HCT116 (cell line): ENCODE measurements around the gene SBSN. TPM values are rescaled to one million over a fixed set of nuclear protein-coding genes. Genes with fewer than 3 reads are reported as not detected.

Experiments used
- ATAC-seq: fragments of 200-7000 bp; cut with Tn5 transposase; 2 replicates; pipeline ENCODE4 v1.9.1; 2020; ENCODE audit warnings: mild to moderate bottlenecking, moderate library complexity
- BruUV-seq: library from RNA; stranded (reverse); fragments of 400-500 nt; replicated peaks from 2 replicates; lab custom pipeline; 2021; lab: Mats Ljungman, UMichigan
- CTCF ChIA-PET: fragments of 300-600 bp; sonication (Branson Sonifier 250); formaldehyde crosslinking; loops from one replicate; lab custom pipeline; 2021; ENCODE audit warnings: antibody characterized with exemption; lab: Charles Lee
- POLR2A ChIA-PET: fragments of 300-600, 350-600 bp; sonication (Branson Sonifier 250); formaldehyde crosslinking; loops from one replicate; lab custom pipeline; 2021; ENCODE audit warnings: antibody characterized with exemption; lab: Charles Lee
- RAD21 ChIA-PET, 2 experiments: fragments of 300-600 bp; sonication (Branson Sonifier 250); formaldehyde crosslinking; loops; one replicate each; lab custom pipeline; 2023; ENCODE audit warnings: low total read pairs in 2 of 2; ENCODE audit not compliant: uncharacterized antibody in 2 of 2, unreplicated experiment in 2 of 2, low non-redundant PET in 1 of 2; lab: Charles Lee
- DNase-seq: peaks from one replicate; pipeline ENCODE4 v3.0.0-alpha.2; 2010; ENCODE audit warnings: low read depth, low spot score
- H2AFZ ChIP-seq: fragments of 200-600 bp; shearing (Covaris generic), sonication (generic); 2 replicates; pipeline ENCODE4 v1.6.1; 2017; ENCODE audit warnings: low read depth, mixed run types, mixed read lengths, antibody characterized with exemption, low read length; ENCODE audit not compliant: poor library complexity, severe bottlenecking
- H3K27ac ChIP-seq: 2 replicates; pipeline ENCODE4 v1.5.1; 2012; ENCODE audit warnings: low read depth, low read length
- H3K27me3 ChIP-seq: fragments of 200-600 bp; sonication (generic); 2 replicates; pipeline ENCODE4 v1.6.1; 2016; ENCODE audit warnings: mixed run types, low read length, mixed read lengths; ENCODE audit not compliant: insufficient read depth
- H3K36me3 ChIP-seq, 2 experiments: fragments of 200-500 bp in 1 of 2; fragments of 200-600 bp in 1 of 2; sonication (Bioruptor generic) in 1 of 2; sonication (generic) in 1 of 2; 2 replicates each; pipeline versions ENCODE4 v1.5.1 to v1.6.1; 2014 to 2016; ENCODE audit warnings: low read length in 2 of 2, inconsistent platforms in 1 of 2, mixed read lengths in 1 of 2, mixed run types in 1 of 2; ENCODE audit not compliant: insufficient read depth in 2 of 2, control insufficient read depth in 1 of 2
- H3K4me1 ChIP-seq, 2 experiments: fragments of 200-600 bp in 1 of 2; sonication (generic) in 1 of 2; 2 replicates each; pipeline versions ENCODE4 v1.5.1 to v1.6.1; 2012 to 2017; ENCODE audit warnings: low read length in 2 of 2, inconsistent platforms in 1 of 2, mild to moderate bottlenecking in 1 of 2, mixed read lengths in 1 of 2, mixed run types in 1 of 2, moderate library complexity in 1 of 2; ENCODE audit not compliant: insufficient read depth in 2 of 2, control insufficient read depth in 1 of 2
- H3K4me2 ChIP-seq: fragments of 200-600 bp; sonication (generic); 2 replicates; pipeline ENCODE4 v1.6.1; 2017; ENCODE audit warnings: mixed run types, low read length, mixed read lengths
- H3K4me3 ChIP-seq, 2 experiments: fragments of 200-600 bp in 1 of 2; sonication (generic) in 1 of 2; replicated peaks in 1 of 2; 2 replicates each; pipeline ENCODE4 v1.5.1; 2011 to 2016; ENCODE audit warnings: low read length in 2 of 2, control low read depth in 1 of 2, low read depth in 1 of 2, mild to moderate bottlenecking in 1 of 2, mixed read lengths in 1 of 2, mixed run types in 1 of 2
- H3K79me2 ChIP-seq: fragments of 200-600 bp; sonication (generic); 2 replicates; pipeline ENCODE4 v1.6.1; 2017; ENCODE audit warnings: mild to moderate bottlenecking, mixed run types, low read length, moderate library complexity, mixed read lengths; ENCODE audit not compliant: insufficient read depth
- H3K9ac ChIP-seq: fragments of 200-600 bp; sonication (generic); 2 replicates; pipeline ENCODE4 v1.6.1; 2016; ENCODE audit warnings: low read length, mixed read lengths
- H3K9me2 ChIP-seq: fragments of 200-600 bp; sonication (generic), shearing (Covaris generic); 2 replicates; pipeline ENCODE4 v1.6.1; 2017; ENCODE audit warnings: mixed run types, mild to moderate bottlenecking, moderate library complexity; ENCODE audit not compliant: insufficient read depth
- H3K9me3 ChIP-seq, 2 experiments: fragments of 200-500 bp in 1 of 2; fragments of 200-600 bp in 1 of 2; sonication (Bioruptor generic) in 1 of 2; sonication (generic) in 1 of 2; 2 replicates each; pipeline ENCODE4 v1.6.1; 2014 to 2017; ENCODE audit warnings: low read length in 2 of 2, mixed read lengths in 2 of 2, inconsistent platforms in 1 of 2, low read depth in 1 of 2, mild to moderate bottlenecking in 1 of 2, mixed run types in 1 of 2, moderate library complexity in 1 of 2; ENCODE audit not compliant: control insufficient read depth in 1 of 2, insufficient read depth in 1 of 2
- H4K20me1 ChIP-seq: fragments of 200-600 bp; sonication (generic), shearing (Covaris generic); 2 replicates; pipeline ENCODE4 v1.6.1; 2017; ENCODE audit warnings: mixed run types, mild to moderate bottlenecking, moderate library complexity; ENCODE audit not compliant: insufficient read depth
- CBX3 ChIP-seq: IDR thresholded peaks from 2 replicates; pipeline ENCODE4 v1.6.1; 2012; ENCODE audit warnings: low read depth
- CEBPB ChIP-seq: IDR thresholded peaks from 2 replicates; pipeline ENCODE4 v1.6.1; 2012; ENCODE audit warnings: low read depth
- EGR1 ChIP-seq: IDR thresholded peaks from 2 replicates; pipeline ENCODE4 v1.6.1; 2012; ENCODE audit warnings: low read depth
- ELF1 ChIP-seq: IDR thresholded peaks from 2 replicates; pipeline ENCODE4 v1.6.1; 2012; ENCODE audit warnings: low read depth, borderline replicate concordance
- EZH2 ChIP-seq: fragments of 200-600 bp; sonication (generic); IDR thresholded peaks from 2 replicates; pipeline ENCODE4 v1.6.1; 2017; ENCODE audit warnings: antibody characterized with exemption, mixed run types
- EZH2phosphoT487 ChIP-seq: fragments of 200-600 bp; IDR thresholded peaks from 2 replicates; pipeline ENCODE4 v1.6.1; 2018; ENCODE audit warnings: antibody characterized with exemption, borderline replicate concordance
- FOSL1 ChIP-seq: IDR thresholded peaks from 2 replicates; pipeline ENCODE4 v1.6.1; 2012; ENCODE audit warnings: low read depth
- POLR2A ChIP-seq: IDR thresholded peaks from 2 replicates; pipeline ENCODE4 v1.7.0; 2011; ENCODE audit warnings: borderline replicate concordance; ENCODE audit not compliant: insufficient read depth, insufficient read length; ENCODE audit errors: extremely low read depth
- RAD21 ChIP-seq: IDR thresholded peaks from 2 replicates; pipeline ENCODE4 v1.6.1; 2012; ENCODE audit warnings: low read depth, mild to moderate bottlenecking
- SIN3A ChIP-seq: IDR thresholded peaks from 2 replicates; pipeline ENCODE4 v1.6.1; 2012; ENCODE audit warnings: low read depth
- SP1 ChIP-seq: IDR thresholded peaks from 2 replicates; pipeline ENCODE4 v1.6.1; 2012; ENCODE audit warnings: low read depth
- SRF ChIP-seq: IDR thresholded peaks from 2 replicates; pipeline ENCODE4 v1.6.1; 2012; ENCODE audit warnings: low read depth
- TCF7L2 ChIP-seq: IDR thresholded peaks from 2 replicates; pipeline ENCODE4 v1.7.0; 2011; ENCODE audit warnings: borderline replicate concordance, inconsistent platforms; ENCODE audit not compliant: insufficient read depth, insufficient read length; ENCODE audit errors: extremely low read depth
- YY1 ChIP-seq: IDR thresholded peaks from 2 replicates; pipeline ENCODE4 v1.6.1; 2011; ENCODE audit warnings: low read length, low read depth, moderate library complexity, mild to moderate bottlenecking; ENCODE audit not compliant: insufficient replicate concordance; ENCODE audit errors: extremely low read depth
- ZFX ChIP-seq: fragments of 450-650 bp; IDR thresholded peaks from 2 replicates; pipeline ENCODE4 v1.6.1; 2017
- intact Hi-C: fragments of 100-400 bp; cut with micrococcal nuclease; formaldehyde crosslinking; loops from 2 replicates; pipeline ENCODE4 v1.10.0; 2022
- total RNA-seq: library from RNA; stranded (reverse); gene quantifications from one replicate; pipeline ENCODE4 v1.2.1, GENCODE V29; 2021; ENCODE audit not compliant: unreplicated experiment
- TF ChIP-seq, protein P1 (sequence below): IDR thresholded peaks from 2 replicates; pipeline ENCODE4 v1.6.1; 2012
- TF ChIP-seq, protein P2 (sequence below): IDR thresholded peaks from 2 replicates; pipeline ENCODE4 v1.6.1; 2012; ENCODE audit warnings: low read depth
- TF ChIP-seq, protein P3 (sequence below): IDR thresholded peaks from 2 replicates; pipeline ENCODE4 v1.6.1; 2012
- TF ChIP-seq, protein P4 (sequence below): IDR thresholded peaks from 2 replicates; pipeline ENCODE4 v1.6.1; 2011; ENCODE audit warnings: mild to moderate bottlenecking, low read length, moderate library complexity; ENCODE audit not compliant: insufficient replicate concordance; ENCODE audit errors: extremely low read depth
- TF ChIP-seq, protein P5 (sequence below), 3 experiments: fragments of 200-600 bp in 1 of 3; sonication (generic) in 1 of 3; IDR thresholded peaks in 2 of 3; conservative IDR thresholded peaks in 1 of 3; 2 replicates each; pipeline ENCODE4 v1.5.1; 2012 to 2017; ENCODE audit warnings: low read depth in 2 of 3, low read length in 2 of 3, antibody characterized with exemption in 1 of 3, borderline replicate concordance in 1 of 3, control low read depth in 1 of 3, mild to moderate bottlenecking in 1 of 3, mixed read lengths in 1 of 3, mixed run types in 1 of 3, moderate library complexity in 1 of 3; ENCODE audit not compliant: insufficient read depth in 1 of 3

Gene SBSN
- total RNA-seq, 1 experiment from 2014 or later = 0.66 TPM

DNA sequence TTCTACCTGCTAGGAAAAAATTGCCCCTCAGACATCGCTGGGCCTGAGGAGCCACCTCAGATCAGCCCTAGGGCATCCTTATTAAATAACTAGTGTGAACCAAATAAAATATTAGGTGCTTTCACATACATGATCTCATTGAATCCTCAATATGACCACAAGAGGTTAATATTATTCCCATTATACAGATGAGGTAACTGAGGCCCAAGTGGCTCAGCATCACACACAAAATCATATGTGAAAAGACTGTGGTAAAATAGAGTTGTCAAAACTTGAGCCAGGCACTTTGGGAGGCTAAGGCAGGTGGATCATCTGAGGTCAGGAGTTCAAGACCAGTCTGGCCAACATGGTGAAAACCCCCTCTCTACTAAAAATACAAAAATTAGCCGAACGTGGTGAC, 11.8 kb downstream of the SBSN start:
- ChIA-PET POLR2A (no interaction called here), RAD21 (no interaction called here), CTCF (no interaction called here)
- Histone ChIP-seq H3K9ac (no peak overlapping the region), H4K20me1 (no peaks in the 10 kb centered on the region), H3K79me2 (no peaks in the 10 kb centered on the region), H3K4me1 (peaks cover 19 to 46% of the 10 kb centered on the region in 2 experiments), H3K36me3 (no peaks in the 10 kb centered on the region), H2AFZ (no peak overlapping the region), H3K9me2 (no peaks in the 10 kb centered on the region), H3K9me3 (no peaks in the 10 kb centered on the region), H3K4me2 (no peak overlapping the region), H3K27me3 (no peaks in the 10 kb centered on the region), H3K4me3 (no peak overlapping the region), H3K27ac (no peak overlapping the region)
- no peak for DNase-seq
- intact Hi-C loops = no loop called here
- BruUV-seq = no TSS peak
- ATAC-seq = no peak
- TF ChIP-seq ELF1 (no peak), EGR1 (no peak), POLR2A (no peak), ZFX (no peak), CBX3 (no peak), EZH2 (no peak), SRF (no peak), SIN3A (no peak), YY1 (no peak), TCF7L2 (no peak), SP1 (no peak), FOSL1 (no peak), CEBPB (no peak), EZH2phosphoT487 (no peak), RAD21 (no peak)
- TF ChIP-seq, protein P1, sequence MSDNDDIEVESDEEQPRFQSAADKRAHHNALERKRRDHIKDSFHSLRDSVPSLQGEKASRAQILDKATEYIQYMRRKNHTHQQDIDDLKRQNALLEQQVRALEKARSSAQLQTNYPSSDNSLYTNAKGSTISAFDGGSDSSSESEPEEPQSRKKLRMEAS = no peak
- TF ChIP-seq, protein P2, sequence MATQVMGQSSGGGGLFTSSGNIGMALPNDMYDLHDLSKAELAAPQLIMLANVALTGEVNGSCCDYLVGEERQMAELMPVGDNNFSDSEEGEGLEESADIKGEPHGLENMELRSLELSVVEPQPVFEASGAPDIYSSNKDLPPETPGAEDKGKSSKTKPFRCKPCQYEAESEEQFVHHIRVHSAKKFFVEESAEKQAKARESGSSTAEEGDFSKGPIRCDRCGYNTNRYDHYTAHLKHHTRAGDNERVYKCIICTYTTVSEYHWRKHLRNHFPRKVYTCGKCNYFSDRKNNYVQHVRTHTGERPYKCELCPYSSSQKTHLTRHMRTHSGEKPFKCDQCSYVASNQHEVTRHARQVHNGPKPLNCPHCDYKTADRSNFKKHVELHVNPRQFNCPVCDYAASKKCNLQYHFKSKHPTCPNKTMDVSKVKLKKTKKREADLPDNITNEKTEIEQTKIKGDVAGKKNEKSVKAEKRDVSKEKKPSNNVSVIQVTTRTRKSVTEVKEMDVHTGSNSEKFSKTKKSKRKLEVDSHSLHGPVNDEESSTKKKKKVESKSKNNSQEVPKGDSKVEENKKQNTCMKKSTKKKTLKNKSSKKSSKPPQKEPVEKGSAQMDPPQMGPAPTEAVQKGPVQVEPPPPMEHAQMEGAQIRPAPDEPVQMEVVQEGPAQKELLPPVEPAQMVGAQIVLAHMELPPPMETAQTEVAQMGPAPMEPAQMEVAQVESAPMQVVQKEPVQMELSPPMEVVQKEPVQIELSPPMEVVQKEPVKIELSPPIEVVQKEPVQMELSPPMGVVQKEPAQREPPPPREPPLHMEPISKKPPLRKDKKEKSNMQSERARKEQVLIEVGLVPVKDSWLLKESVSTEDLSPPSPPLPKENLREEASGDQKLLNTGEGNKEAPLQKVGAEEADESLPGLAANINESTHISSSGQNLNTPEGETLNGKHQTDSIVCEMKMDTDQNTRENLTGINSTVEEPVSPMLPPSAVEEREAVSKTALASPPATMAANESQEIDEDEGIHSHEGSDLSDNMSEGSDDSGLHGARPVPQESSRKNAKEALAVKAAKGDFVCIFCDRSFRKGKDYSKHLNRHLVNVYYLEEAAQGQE = no peak
- TF ChIP-seq, protein P3, sequence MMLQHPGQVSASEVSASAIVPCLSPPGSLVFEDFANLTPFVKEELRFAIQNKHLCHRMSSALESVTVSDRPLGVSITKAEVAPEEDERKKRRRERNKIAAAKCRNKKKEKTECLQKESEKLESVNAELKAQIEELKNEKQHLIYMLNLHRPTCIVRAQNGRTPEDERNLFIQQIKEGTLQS = no peak
- TF ChIP-seq, protein P4, sequence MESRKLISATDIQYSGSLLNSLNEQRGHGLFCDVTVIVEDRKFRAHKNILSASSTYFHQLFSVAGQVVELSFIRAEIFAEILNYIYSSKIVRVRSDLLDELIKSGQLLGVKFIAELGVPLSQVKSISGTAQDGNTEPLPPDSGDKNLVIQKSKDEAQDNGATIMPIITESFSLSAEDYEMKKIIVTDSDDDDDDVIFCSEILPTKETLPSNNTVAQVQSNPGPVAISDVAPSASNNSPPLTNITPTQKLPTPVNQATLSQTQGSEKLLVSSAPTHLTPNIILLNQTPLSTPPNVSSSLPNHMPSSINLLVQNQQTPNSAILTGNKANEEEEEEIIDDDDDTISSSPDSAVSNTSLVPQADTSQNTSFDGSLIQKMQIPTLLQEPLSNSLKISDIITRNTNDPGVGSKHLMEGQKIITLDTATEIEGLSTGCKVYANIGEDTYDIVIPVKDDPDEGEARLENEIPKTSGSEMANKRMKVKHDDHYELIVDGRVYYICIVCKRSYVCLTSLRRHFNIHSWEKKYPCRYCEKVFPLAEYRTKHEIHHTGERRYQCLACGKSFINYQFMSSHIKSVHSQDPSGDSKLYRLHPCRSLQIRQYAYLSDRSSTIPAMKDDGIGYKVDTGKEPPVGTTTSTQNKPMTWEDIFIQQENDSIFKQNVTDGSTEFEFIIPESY = no peak
- TF ChIP-seq, protein P5, sequence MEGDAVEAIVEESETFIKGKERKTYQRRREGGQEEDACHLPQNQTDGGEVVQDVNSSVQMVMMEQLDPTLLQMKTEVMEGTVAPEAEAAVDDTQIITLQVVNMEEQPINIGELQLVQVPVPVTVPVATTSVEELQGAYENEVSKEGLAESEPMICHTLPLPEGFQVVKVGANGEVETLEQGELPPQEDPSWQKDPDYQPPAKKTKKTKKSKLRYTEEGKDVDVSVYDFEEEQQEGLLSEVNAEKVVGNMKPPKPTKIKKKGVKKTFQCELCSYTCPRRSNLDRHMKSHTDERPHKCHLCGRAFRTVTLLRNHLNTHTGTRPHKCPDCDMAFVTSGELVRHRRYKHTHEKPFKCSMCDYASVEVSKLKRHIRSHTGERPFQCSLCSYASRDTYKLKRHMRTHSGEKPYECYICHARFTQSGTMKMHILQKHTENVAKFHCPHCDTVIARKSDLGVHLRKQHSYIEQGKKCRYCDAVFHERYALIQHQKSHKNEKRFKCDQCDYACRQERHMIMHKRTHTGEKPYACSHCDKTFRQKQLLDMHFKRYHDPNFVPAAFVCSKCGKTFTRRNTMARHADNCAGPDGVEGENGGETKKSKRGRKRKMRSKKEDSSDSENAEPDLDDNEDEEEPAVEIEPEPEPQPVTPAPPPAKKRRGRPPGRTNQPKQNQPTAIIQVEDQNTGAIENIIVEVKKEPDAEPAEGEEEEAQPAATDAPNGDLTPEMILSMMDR (IDR thresholded peaks at IDR 0.05 in 2 of 3, conservative IDR thresholded peaks at IDR 0.05 in 1 of 3; ENCODE audit: borderline replicate concordance in 1 of 3, insufficient read depth in 1 of 3, low read depth in 2 of 3, low read length in 2 of 3) = no peak
